ENCODE data around the gene STK10. TPM values are rescaled to one million over a fixed set of nuclear protein-coding genes. Genes with fewer than 3 reads are reported as not detected.
"Not testable (repeated sequence)": the region's sequence is repeated elsewhere in the genome, so short reads cannot be mapped to it uniquely, and the experiment has no call there.

Gene STK10
- total RNA-seq, 1 experiment from 2014 or later = 8.0 TPM

DNA sequence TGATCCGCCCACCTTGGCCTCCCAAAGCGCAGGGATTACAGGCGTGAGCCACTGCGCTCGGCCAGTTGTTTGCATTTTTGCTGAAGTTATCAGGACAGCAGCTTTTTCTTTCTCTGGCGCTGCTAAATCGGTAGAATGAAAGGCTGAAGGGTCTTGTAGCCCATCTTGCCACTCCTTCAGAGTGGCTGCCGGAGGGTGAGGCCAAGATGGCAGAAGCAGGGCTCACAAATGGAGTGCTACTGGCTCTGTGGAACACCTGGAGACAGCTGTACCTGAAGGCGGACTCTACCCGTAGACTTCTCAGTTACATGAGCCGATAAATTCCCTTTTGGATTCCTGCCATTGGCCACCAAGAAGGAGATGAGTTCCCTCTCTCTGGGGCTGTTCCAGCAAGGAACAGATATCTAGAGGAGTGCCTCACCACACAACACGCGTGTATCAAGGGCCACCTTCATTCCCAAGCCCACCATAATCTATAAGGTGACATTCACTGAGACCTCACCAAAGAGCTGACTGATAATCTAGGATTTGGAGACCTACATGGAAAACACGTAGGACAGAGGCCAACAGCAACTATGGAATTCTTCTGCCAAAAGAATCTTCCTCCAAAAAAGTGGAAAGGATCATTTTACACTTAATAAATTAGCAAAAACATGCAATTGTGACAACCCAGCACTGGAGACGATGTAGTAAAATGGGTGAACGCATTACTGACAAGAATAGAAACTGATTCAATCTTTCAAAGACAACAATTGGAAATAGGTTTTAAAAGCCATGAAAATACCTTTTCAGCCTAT lies 21.8 kb downstream of the STK10 start:
- DNase-seq (ENCODE audit: low spot score) = no peak

DNA sequence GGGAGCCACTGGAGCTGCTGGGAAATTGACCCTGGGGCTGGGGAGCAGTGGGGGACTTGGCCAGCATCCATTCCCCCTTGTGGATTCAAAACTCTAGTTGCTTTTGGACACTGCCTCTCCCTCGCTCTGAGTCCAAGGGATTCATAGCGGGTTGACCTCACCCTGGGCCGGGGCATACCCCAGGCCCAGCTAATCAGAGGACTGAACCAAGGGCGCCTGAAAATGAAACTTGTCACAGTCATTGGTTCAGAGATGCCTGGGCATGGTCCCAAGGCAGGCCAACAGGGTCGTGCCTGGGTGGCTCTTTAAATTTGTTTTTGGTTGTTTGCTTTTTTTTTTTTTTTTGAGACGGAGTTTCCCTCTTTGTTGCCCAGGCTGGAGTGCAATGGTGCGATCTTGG lies 22.6 kb downstream of the STK10 start:
- DNase-seq (ENCODE audit: low spot score) = no peak

DNA sequence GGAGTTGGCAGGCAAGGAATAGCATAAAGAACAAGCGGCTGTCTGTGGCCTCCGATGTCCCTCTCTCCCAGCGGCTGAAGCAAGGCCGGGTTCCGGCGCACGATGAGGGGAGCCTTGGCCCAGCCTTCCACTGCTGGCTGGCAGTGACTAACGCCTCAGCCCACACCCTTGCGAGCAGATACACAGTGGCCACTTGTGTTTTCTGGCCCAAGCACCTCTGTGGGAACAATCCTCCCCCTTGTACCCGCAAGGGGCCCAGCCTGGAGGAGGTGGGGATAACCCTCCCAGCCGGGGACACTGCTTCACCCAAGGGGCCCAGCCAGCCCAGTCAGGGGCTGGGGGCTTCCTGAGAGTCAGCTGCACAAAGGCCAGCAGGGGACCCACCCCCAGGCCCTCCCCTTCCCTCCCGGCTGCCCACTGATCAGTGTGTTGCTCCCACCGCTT lies 23.2 kb downstream of the STK10 start:
- no peak for DNase-seq (ENCODE audit: low spot score)

DNA sequence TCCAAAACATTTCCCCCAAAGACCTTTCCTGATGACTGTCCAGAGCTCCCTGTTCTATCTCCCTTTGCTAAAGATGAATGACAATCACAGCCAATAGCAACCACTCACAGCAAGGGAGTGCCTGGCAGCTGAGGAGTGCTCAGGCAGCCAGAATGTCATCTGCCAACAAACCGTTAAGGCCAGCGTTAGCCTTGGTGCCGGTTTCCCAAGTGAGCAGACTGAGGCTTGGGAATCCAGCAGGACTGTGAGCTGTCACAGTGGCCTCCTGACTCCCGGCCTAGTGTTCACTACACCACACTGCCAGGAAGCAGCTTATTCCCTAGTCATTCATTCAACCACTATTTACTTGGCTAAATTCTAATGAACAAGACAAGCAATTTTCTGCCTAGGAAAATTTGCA lies 24.7 kb downstream of the STK10 start:
- no peak for DNase-seq (ENCODE audit: low spot score)

DNA sequence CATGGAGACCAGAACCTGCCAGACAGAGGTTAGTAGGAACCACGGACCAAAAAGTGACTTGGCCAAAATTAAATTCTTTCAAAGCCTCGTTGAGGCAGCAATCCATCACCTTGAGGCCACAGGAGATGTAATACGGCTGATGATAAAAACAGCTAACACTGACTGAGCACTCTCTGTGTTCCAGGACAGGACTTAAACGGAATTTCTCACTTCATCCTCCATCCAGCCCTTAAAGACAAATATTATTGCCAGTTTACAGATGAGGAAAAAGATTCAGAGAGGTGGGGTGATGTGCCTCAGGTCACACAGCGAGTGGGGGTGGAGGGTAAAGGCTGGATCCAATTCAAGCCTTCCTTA lies 25.1 kb downstream of the STK10 start:
- no peak for DNase-seq (ENCODE audit: low spot score)

DNA sequence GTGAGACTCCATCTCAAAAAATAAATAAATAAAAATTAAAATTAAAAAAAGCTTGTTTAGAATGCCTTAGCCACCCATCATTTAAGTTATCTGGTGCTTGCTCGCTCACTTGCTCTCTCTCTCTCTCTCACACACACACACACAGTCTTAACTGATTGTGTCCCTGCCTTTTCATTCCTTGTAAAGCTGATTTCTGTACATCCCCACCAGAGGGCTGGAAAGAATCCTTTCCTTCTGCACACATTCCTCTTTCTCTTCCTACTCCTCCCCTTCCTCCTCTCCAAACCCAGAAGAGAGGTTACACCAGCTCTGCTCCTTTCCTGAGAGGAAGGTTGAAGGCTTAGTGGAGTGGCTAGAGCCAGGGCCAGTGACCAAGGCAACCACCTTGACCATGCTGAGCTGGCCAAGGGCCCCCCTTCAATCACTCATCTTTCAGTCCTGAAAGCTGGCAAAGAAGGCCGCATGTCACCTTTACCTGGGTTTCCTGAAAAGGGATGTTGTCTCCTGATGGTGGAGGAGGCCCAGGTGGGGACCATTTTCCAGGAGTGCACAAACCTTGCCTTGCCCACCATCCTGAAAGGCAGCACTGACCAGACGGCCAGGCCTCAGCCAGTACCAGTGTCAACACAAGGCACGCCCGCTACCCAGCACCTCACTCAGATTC lies 25.6 kb downstream of the STK10 start:
- DNase-seq (ENCODE audit: low spot score) = no peak

DNA sequence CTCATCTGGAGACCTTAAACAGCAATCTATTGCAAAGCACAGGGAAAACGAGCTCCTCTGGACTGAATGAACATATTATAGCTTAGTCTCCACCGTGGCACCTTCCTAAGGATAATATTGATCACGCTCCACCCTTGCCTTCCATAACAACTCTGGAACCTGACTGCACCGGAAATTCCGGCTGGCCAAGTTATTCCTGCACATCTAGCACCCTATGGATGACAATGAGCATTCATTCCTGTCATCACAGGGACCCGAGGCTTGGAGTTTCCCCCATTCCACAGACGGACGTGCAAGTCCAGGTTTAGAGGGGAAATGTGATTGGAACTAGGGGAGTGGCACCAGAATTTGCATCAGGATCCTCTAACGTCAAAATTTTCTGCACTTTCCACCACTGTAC lies 27.5 kb downstream of the STK10 start:
- DNase-seq (ENCODE audit: low spot score) = no peak

DNA sequence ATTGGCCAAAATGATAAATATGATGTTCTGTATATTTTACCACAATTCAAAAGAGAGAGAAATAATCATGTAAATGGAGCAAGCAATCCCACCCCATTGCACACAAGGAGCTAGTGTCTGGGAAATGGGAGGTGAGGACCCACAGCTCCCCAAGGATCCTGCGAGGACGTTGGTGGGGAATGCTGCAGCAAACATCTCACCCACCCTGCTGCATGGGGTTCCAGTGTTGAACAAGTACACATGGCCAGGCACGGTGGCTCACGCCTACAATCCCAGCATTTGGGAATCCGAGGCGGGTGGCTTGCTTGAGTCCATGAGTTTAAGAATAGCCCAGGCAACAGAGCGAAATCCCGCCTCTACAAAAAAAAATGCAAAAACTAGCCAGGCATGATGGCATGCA lies 29.0 kb downstream of the STK10 start:
- no peak for DNase-seq (ENCODE audit: low spot score)

DNA sequence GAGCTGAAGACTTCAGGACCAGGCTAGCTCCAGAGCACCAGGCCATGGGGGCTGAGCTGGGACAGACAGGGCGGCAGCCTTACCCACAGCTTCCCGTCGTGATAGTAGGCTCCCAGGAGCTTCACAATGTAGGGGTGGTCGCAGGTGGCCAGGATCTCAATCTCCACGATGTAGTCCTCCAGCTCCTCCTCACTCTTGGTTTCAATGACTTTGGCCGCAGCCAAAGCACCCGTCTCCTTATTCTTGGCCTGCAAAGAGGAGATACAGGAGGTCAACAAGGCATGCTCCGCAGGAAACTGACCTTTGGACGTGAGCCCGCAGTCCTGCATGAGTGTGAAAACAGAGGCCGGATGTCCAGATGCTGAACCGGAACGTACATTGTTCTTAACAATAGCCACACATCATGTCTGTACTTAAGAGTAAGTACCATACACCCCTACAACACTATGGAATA lies 31.5 kb downstream of the STK10 start:
- DNase-seq (ENCODE audit: low spot score) = no peak

DNA sequence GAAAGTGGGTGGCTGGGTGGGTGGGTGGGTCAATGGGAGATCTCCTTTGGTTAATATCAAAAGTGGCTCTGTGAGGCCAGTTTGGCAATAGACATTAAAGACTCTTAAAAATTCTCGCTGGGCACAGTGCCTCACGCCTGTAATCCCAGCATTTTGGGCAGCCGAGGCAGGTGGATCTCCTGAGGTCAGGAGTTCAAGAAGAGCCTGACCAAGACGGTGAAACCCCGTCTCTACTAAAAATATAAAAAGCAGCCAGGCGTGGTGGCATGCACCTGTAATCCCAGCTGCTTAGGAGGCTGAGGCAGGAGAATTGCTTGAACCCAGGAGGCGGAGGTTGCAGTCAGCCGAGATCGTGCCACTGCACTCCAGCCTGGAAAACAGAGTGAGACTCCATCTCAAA lies 32.9 kb downstream of the STK10 start:
- DNase-seq (ENCODE audit: low spot score) = not testable (repeated sequence)

DNA sequence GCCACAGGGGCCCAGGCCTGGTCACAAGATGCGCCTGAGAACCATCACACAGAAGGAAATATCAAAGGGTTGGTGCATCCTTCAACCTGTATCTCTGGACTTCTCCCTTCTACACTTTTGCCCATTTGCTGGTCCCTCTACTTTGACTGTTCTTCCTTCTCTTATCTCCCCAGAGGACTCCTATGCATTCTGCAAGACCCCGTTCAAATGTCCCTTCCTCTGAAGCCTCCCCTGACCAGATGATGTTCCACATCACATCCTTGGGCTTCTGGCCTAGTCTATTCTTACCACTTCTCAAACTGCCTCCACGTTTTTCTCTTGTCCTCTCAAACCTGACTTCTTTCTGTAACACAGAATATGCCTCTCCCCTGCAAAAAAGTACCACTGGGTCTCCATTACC lies 34.3 kb downstream of the STK10 start:
- DNase-seq (ENCODE audit: low spot score) = no peak

DNA sequence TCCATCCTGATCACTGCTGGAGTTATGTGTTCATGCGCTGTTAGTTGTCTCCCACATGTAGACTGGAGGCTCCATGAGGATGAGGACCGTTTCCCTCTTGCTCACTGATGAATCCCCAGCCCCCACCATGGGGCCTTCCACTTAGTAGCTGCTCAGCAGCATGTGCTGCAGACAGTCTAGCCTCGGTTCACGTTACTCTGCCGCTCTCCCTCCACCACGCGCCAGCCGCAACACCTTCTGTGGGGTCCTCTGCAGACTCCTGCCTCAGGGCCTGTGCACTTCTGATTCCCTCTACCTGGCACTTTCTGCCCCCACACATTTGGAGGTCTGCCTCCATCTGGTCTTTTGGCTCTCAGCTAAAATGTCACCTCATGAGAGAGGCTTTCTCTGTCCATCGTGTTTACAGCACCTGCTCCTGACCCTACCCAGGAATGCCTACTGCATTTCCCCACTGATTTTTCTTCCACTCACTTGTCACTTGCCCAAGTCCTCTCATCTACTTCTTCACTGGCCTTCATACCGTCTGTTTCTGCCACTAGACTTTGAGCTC lies 36.3 kb downstream of the STK10 start:
- no peak for DNase-seq (ENCODE audit: low spot score)

DNA sequence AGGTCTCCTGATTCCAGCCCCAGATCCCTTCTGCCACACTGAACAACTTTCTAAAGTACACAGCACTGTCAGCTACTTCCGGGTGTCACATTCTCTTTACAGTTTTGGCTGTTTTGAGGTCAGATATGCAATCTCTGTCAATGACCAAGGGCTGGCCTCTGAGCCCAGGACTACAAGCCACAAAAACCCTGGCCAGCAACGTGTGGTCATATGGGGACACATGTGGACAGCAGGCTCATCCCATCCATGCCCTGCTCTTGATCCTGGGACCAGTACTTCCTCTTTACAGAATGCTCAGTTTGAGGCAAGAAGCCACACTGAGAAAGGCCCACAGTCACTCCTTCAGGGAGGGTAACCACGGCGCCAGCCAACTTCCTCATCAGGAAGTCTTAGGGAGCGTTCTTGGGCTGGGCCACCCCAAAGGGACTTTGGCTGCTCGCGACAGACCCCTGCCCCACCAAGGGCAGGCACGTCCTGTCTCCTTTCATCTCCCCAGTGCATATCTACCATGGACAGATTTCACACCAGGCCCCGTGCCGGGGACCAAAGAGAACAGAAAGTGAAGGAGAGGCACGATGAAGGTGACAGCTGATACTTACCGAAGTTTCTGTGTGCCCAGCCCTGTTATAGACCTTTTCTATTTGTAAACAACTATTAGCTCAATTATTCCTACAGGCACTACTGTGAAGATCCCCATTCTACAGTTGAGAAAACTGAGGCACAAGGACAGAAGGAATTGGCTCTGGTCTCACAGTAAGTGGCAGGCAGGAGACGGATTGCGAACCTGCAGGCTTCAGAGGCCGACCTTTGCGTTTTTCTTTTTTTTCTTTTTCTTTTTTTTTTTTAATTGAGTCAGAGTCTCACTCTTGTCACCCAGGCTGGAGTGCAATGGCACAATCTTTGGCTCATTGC lies 37.3 kb downstream of the STK10 start:
- no peak for DNase-seq (ENCODE audit: low spot score)

DNA sequence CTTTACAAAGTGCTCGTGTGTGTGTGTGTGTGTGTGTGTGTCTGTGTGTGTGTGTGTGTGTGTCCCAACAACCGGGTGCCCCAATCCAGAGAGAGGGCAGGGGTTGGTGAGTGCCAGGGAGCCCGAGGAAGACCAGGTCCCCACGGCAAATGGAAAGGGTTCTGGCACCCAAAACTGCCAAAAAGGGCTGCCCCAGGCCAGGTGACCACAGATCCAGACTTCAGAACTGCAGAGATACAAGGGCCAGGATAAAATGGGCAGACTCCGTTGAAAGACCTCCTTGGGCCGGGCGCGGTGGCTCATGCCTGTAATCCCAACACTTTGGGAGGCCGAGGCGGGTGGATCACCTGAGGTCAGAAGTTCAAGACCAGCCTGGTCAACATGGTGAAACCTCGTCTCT lies 38.5 kb downstream of the STK10 start:
- not testable (repeated sequence) for DNase-seq (ENCODE audit: low spot score)

DNA sequence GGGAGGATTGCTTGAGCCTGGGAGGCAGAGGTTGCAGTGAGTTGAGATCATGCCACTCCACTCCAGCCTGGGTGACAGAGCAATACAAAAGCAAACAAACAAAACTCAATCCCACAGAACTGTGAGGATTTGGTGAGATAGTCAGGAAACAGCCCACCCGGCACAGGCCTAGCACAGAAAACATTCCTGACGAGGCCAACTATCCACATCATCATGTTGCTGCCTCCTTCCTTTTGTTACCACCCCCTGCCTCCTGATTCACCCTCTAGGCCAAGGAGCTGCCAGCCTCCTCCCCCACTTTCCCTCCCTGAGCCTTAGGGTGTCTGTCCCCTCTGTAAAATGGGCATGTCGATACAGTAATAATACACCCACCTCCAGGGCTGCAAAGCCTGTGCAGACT lies 39.0 kb downstream of the STK10 start:
- DNase-seq (ENCODE audit: low spot score) = no peak

DNA sequence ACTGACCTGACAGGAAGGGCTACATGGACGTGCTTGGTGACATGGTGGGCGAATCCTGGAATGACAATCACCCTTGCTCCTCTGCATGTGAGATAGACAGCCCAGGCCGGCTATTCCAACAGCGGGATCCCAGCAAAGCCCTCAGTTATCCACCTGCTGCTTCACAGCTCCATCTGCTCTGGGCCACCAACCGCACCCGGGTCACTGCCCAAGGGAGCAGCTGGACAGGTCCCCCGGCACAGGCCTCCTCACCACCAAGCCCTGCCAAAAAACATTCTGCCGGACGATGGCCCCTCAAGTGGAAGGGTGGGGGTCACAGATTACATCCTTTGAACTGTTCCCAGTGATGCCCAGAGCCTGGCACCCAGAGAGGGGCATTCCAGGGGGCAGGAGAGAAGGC lies 39.6 kb downstream of the STK10 start:
- no peak for DNase-seq (ENCODE audit: low spot score)

DNA sequence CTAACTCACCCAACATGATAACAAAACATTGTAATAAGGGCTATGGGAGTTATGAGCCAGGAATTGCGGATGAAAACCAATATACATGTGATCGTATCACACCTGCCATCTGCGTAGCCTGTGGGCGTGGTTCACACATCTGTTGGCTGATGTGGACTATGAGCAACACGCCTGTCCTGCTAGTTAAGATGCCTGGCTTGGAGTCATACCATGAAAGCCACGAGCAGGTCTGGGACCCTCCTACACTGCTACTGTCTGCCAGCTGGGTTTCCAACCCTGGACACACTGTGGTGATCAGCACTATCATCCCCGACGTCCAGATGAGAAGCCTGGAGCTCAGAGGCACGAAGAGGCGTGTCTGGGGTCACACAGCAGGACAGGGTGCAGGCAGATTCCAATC lies 40.2 kb downstream of the STK10 start:
- no peak for DNase-seq (ENCODE audit: low spot score)

DNA sequence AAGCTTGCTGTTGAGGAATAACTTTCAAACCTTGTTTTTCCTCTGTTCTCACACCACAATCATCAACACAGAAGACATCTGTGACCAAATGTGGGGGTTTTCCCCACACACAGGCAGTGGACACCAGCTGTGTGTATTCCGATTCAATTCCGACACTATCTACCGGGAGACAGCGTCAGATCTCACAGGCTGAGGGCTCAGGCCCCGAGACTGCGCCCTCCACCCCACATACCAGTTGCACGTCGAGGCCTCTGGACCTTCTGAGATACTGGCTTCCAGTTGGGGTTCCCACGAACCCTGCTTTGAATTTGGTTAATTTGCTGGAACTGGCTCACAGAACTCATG lies 41.3 kb downstream of the STK10 start:
- no peak for DNase-seq (ENCODE audit: low spot score)

DNA sequence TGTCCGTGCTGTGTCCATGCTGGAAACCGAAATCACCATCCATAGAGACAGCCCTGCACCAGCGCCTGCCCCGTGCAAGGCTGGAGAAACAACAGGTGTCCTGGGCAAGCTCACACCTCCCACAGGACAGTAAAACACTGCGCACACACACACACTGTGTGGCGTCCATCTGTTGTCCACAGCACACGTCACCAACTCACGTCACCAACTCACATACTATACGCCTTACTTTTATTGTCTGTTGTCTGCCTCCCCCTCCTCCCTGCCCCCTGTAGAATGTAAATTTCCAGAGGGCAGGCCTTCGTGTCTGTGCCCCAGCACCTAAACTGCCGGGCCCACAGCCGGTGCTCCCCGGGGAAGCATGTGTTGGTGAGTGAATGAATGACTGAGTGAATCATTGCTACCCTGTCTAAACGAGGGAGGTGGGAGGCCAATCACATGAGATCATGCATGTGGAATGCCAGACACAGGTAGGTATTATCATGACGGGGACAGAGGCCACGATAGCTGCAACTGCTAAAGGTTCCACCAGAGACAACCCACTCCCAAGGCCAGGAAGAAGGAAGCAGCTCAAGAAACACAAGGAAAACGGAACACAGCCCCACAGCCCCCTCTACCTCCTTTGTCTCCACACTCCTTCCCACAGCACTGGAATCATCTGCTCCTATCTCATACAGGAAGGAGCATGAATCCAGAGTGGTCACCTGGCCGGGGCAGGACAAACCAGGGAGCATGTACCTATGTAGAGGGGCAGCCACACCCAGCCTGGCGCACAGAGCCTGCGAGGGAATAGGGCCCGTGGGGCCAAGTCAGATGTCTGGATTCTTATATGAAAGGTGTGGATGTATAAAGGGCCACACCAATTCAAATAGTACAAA lies 41.9 kb downstream of the STK10 start:
- DNase-seq (ENCODE audit: low spot score) = no peak

DNA sequence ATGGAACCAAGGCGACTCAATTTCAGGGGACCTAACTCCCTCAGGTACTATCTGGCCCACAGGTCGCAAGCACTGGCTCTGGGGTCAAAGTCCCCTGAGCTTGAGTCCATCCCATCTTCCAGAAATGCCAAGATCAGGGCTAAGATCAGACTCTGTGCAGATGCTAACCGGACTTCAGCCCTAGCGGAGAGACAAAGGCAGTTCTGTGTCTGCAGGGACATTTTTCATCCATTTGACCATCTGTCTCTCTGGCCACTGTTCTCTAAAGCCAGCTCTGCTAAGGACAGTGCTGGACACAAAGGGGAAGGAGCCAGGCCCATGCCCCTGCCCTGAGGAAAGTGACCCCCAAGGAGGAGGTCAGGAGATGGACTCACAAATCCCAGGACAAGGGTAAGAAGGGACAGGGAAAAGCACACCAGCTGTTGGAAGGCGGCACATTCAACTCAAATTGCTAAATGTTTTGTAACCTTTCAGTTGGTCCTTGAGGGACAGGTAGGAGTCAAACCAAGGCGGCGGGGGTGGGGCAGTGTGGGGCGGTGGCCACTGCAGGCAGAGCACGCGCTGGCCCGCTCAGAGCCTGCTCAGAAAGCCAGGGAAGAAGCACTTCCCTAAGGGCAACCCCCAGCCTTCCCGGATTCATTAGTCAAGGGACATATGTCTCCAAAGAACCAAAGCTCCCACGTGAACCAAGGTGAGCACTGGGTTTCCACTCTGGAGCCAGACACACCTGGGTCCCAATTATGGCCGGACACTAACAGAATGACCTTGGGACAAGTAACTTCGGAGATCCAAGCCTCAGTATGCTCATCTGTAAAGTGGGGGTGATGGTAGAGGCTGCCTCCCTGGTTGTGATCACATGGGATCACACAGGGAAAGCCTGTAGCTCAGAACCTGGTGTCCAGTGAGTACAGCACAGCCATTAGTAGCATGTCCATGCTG lies 42.8 kb downstream of the STK10 start:
- DNase-seq (ENCODE audit: low spot score) = no peak

Measured in H4 (cell line).